NCI-H2107 treated with DMSO at 0.1 percent for 48 hours (cell line): ENCODE results near the gene PHOX2A.
A peak's percentile ranks its signal among the peaks of the same experiment; 100 is the strongest.

ENCODE experiments used
- DNase-seq: peaks from one replicate; lab custom pipeline; 2025; ENCODE audit not compliant: unreplicated experiment; lab: John Stamatoyannopoulos, UW

The PHOX2A gene

GRCh38 chr11:72250661-72251464 is 6.9 kb upstream of the PHOX2A start:
- DNase-seq = no peak

DNA sequence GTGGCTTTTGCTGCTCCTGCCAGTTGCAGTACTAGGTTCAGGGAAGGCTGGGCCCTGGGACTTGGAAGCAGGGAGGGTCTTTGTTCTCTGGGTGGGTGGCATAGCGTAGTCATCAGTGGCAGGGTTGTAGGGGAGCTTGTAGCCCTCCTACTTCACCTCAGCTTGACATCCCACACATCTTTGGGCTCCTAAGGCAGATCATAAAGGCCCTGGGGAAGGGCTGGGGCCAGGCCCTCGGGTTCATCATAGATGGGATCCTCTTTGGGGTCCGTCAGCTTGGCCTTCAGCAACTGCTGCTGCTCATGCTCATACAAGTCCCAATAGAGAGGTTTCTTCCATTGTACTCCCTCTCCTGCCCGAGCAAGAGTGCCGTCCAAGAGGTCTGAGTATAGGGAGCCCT is 6.0 kb upstream of the PHOX2A start:
- DNase-seq = no peak

DNA sequence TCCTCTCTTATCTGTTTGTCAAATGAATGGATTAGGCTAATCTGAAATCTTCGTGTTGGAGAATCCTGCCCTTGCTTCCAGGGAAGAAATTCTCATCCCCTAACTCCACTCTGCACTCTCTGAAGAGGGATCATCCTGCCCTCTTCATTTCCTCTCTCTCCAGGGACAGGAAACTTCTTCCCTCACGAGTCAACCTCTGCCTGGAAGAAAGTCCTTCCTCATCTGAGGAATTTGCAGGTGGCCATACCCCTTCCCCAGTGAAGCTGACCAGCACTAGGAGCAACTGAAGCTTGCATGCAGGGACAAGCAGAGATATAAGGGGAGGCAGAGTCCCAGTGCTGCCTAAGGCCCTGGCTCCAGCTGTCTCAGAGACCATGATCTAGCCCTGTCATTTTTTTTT is 3.6 kb upstream of the PHOX2A start:
- DNase-seq = no peak

DNA sequence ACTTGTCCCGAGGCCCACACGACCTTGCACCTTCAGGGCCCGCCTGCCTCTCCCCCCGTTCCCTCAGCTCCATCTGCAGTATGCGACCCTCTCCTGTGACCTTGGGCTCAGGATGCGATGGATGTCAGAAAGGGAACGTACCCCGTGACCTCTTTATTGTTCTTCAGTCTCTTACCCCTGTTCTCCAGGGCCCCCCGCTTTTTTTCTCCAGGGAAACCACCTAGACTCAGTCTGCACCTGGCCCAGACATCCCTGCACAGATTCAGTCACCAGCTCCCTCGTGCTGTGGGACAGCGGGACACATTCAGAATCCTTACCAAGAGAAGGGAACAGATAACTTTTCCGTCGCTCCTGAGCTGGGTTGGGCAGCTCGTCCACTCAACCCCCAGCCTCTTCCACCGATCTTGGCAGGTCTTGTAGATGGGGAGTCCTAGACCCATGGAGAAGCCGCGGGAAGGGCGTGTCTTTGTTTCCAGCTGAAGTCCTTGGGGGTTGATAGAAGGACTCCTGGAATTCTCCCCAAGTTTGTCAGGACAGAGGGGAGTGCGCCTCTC is 1.4 kb upstream of the PHOX2A start:
- no peak for DNase-seq

GRCh38 chr11:72244361-72245262 is 636 bp upstream of the PHOX2A start:
- no peak for DNase-seq

GRCh38 chr11:72243173-72244059 is 560 bp downstream of the PHOX2A start:
- no peak for DNase-seq

- DNase-seq = no peak
Measured at GRCh38 chr11:72242141-72242540, 1.8 kb downstream of the PHOX2A start.

GRCh38 chr11:72241291-72241781 is 2.6 kb downstream of the PHOX2A start:
- DNase-seq = no peak

DNA sequence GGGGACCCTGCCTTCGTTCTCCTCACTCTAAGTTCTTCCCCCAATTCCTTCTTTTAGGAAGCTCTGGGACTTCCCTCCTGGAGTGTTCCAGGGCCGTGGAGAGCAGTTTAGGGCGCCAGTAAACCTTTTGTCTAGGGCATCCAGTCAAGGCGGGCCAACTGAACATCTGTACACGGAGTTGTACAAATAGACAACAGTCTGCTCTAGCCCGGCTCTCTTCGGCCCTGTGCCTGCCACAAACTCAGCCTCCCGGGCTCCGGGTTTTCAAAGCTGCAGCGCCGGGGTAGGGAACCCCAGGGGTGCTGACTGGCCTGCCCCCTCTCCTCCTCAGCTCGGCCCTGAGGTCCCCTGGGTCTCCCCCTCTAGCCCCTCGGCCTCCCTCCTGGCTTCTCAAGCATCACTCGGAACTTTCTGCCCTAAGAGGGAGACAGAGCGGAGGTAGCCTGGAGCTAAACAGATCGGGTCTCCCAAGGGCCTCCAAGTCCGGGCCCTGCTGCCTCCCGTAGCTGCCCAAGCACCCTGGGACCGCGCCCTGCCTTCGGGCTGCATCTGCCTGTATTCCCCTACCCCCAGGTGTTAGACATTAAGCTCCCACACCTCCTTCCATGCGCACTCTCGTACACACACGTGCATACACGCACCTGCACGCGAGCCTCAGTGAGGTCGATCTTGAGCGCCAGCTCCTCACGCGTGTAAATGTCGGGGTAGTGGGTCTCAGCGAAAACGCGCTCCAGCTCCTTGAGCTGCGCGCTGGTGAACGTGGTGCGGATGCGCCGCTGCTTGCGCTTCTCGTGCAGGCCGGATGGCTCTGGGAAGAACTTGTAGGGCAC is 3.3 kb downstream of the PHOX2A start:
- DNase-seq = no peak

DNA sequence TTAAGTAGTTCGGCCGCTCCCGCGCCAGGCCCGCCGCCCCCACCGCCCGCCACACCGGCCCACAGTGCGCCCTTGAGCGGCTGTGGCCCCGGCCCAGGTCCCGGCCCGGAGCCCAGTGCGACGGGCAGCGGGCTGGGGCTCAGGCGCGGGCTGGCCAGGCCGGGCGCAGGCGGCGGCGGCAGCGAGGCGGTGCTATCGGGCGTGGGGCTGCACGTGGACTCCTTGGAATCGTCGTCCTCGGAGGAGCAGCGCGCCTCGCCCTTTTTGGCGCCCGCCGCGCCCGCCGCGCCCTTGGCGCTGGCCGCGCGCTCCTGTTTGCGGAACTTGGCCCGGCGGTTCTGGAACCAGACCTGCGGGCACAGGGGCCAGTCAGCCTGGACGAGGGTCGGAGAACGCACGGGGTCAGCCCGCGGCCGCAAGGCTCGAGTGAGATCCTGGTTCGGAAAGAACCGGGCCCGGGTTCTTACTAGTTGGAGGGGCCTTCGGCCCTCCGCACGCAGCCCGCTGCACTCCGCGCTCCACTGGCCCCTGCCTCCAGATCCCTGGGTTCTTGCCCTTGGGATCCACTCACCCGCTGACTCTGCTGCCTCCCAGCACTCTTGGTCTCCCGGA is 4.0 kb downstream of the PHOX2A start:
- peak; percentile 15 for DNase-seq

DNA sequence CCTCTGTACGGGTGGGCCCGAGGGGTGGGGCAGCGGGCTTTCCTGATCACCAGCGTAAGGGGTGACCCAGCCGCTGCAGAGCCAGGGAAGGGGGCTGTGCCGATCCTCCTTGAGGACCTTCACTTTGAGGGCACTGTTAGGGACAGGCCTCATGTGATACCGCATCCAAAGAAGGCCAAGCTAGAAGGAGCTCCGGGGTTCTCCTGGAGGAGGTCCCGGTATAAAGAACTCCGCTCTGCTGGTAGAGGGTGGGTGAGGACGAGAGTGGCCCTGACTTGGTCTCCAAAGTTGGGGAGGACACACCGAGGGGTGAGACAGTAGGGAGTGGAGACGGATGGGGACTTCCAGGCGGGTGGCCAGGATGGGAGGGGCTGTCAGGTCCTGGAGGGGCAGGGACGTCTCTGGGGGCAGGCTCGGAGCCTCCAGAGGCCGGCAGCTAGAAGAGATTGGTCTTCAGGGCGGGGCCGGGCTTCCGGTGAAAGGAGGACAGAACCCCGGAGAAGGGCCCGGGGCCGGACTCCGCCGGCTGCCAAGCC is 4.6 kb downstream of the PHOX2A start:
- no peak for DNase-seq

DNA sequence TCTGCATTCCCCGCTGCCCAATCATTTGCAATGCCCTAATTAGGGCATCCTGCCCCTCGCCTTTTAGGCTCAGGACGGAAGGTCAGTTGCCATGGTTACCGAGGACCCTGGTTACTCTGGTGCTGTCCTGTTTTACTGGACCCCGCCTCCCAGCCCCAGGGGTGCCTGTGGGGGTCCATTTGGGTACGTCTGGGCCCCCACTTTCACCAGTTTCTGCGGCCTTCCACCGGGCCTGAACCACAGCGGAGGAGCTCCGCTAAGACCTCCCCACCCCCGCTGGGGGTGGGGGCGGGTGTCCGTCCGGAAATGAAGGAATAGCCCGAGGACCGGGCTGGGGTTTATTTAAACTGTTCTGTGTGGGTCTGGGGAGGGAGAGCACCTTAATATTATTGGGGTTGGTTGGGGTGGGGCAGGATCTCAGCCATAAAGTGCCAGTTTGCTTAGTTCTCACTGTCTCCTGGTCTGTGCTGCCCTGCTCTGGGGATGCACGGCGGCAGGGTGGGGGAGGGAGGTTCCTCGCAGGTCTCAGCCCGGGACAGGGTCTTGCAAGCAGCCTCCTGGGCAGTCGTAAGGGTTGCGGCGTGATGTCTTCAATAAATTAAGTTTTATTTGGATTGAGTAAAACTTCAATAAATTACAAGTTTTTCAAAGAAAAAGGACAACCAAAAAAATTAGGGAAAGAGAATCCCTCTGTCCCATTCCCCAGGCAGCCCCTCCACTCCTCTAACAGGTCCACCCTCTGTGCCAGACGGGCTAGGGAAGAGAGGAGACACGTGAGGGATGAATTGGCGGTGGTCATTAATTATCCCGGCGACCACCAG is 5.3 kb downstream of the PHOX2A start:
- DNase-seq = no peak

- DNase-seq = peak; percentile 17
Measured at GRCh38 chr11:72238040-72238450, 5.9 kb downstream of the PHOX2A start.

DNA sequence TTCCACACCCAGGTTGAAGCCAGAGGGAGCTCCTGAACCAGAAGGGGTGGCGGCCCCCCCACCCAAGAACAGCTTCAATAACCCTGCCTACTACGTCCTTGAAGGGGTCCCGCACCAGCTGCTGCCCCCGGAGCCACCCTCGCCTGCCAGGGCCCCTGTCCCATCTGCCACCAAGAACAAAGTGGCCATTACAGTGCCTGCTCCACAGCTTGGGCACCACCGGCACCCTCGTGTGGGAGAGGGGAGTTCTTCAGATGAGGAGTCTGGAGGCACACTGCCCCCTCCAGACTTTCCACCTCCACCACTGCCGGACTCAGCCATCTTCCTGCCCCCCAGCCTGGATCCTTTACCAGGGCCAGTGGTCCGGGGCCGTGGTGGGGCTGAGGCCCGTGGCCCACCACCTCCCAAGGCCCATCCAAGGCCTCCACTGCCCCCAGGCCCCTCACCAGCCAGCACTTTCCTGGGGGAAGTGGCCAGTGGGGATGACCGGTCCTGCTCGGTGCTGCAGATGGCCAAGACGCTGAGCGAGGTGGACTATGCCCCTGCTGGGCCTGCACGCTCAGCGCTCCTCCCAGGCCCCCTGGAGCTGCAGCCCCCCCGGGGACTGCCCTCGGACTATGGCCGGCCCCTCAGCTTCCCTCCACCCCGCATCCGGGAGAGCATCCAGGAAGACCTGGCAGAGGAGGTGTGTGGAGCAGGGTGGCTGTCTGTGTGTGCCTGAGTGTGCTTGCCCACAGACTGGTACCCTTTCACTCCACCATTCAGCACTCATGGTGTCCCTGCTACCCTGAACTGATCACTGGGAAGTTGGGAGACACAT is 6.7 kb downstream of the PHOX2A start:
- no peak for DNase-seq

DNA sequence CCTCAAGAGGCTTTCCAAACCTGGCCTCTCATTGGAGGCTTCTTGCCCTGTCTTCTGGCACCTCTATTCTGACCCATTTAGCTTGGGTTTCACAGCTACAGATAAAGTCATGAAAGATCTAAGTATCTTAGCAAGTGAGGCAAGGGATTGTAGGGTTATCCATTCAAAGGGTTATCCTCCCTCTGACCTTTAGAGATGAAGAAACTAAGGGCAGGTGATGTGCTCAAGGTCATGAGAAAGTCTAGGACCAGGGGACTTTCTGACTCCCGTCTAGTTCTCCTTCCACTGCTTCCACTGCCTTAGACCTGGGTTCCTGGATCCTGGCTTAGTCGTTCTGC is 7.2 kb downstream of the PHOX2A start:
- no peak for DNase-seq

GRCh38 chr11:72236083-72236697 is 7.8 kb downstream of the PHOX2A start:
- no peak for DNase-seq
